ES-I3 (cell line): Measurements from ENCODE around the gene PMPCA.

Experiments used
- H3K36me3 ChIP-seq: 2 replicates; pipeline ENCODE4 v1.6.1; 2013; ENCODE audit warnings: mild to moderate bottlenecking, low read length, control low read depth, moderate library complexity; ENCODE audit not compliant: insufficient read depth
- H3K4me1 ChIP-seq: 2 replicates; pipeline ENCODE4 v1.6.1; 2013; ENCODE audit warnings: mild to moderate bottlenecking, control low read depth, low read length; ENCODE audit not compliant: insufficient read depth
- H3K9ac ChIP-seq: 2 replicates; pipeline ENCODE4 v1.6.1; 2013; ENCODE audit warnings: low read depth, mild to moderate bottlenecking, low read length, moderate library complexity
- H3K9me3 ChIP-seq: 2 replicates; pipeline ENCODE4 v1.6.1; 2013; ENCODE audit warnings: mild to moderate bottlenecking, low read length, moderate library complexity; ENCODE audit not compliant: control insufficient read depth, insufficient read depth

Gene PMPCA

DNA sequence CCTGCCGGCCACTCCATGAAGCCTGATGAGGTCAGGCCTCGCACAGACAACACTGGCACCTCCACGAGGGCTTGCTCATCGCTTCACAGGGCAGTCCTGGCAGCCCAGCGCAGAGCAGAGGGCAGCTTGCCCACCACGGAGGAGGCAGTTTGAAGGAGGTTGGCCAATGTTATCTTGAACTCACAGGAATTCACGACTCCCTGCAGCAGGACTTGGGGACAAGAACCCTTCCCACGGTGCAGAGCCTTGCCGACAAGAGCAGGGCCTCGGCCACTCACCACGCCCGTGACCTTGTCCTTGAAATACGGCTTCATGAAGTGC lies 15.5 kb upstream of the PMPCA start:
- Histone ChIP-seq H3K9ac (no peak overlapping the region), H3K36me3 (peaks cover 27% of the 10 kb centered on the region), H3K9me3 (no peaks in the 10 kb centered on the region), H3K4me1 (no peaks in the 10 kb centered on the region)

DNA sequence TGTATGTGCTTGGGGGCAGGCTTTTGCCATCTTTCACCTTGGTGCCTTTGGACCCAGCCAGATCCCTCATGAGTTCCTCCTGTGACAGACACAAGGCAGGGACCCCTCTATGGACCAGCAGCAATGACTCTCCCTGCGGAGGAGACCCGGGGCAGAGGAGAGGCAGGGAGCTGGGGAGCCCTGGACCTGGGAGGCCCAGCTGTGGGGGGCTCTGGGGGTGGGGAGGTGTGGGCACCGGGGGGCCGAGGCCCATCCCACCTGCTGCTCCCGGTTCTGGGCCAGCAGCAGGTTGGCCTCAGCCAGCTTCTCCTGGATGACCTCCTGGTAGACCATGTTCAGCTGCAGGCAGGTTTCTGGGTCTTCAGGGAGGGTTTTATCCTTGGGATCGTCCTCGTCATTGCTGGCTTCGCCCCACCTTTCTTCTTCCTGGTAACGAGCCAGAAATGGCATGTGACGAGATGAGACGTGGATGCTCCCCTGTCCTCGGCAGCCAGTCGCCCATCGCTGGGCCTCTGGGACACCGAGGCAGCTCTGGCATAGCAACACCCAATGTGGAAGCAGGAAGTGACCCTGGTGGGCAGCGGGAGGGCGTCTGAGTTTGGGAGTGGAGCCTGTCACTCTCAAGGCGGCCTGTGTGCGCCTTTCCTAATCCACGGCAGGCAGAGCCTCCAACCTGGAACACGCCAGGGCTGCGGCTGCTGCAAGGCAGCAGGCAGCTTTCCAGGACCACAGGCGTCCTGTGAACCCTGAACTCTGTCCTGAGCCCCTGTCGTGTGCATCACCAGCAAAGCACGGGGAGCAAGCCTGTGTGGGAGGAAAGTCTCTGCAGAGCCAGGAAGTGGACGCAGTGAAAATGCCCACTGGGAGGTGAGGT lies 14.9 kb upstream of the PMPCA start:
- Histone ChIP-seq H3K36me3 (peaks cover 25% of the 10 kb centered on the region), H3K9me3 (no peaks in the 10 kb centered on the region), H3K4me1 (no peaks in the 10 kb centered on the region), H3K9ac (no peak overlapping the region)

DNA sequence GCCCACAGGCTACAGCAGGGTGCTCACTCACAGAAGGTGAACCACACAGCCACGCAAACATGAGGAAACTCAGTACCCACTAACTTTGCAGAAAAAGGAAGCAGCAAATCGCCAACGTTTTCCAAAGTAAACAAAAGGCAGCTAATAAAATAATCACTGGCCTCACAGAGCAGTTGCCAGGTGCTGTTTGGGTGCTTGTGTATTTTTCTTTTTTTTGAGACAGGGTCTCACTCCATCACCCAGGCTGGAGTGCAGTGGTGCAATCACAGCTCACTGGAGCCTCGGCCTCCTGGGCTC lies 14.3 kb upstream of the PMPCA start:
- H3K4me1 ChIP-seq = no peaks in the 10 kb centered on the region
- no peaks in the 10 kb centered on the region for H3K9me3 ChIP-seq
- H3K9ac ChIP-seq = no peak overlapping the region
- H3K36me3 ChIP-seq = peaks cover 25% of the 10 kb centered on the region

GRCh38 chr9:136397643-136398042 lies 12.8 kb upstream of the PMPCA start:
- H3K36me3 ChIP-seq = peaks cover 27% of the 10 kb centered on the region
- H3K4me1 ChIP-seq = no peaks in the 10 kb centered on the region
- H3K9me3 ChIP-seq = no peaks in the 10 kb centered on the region
- H3K9ac ChIP-seq = no peak overlapping the region

DNA sequence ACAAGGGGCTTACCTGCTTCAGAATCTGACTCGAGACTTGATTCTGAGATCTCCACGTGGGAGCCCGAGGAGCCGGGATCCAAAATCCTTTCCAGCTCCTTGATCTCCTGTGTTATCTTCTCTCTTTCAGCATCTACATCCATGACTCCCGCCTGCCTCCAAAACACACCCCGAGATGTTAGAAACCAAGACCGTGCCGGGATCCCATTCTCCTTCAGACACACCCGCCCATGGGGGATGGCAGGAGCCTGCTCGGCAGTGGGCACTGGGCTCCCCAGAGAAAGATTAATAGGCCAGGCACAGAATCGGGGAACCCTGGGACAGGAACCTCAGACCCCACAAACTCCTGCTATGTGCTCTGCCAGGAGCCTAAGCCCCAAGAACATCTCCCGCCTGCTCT lies 12.2 kb upstream of the PMPCA start:
- no peak overlapping the region for H3K9ac ChIP-seq
- no peaks in the 10 kb centered on the region for H3K4me1 ChIP-seq
- peaks cover 24% of the 10 kb centered on the region for H3K36me3 ChIP-seq
- no peaks in the 10 kb centered on the region for H3K9me3 ChIP-seq

DNA sequence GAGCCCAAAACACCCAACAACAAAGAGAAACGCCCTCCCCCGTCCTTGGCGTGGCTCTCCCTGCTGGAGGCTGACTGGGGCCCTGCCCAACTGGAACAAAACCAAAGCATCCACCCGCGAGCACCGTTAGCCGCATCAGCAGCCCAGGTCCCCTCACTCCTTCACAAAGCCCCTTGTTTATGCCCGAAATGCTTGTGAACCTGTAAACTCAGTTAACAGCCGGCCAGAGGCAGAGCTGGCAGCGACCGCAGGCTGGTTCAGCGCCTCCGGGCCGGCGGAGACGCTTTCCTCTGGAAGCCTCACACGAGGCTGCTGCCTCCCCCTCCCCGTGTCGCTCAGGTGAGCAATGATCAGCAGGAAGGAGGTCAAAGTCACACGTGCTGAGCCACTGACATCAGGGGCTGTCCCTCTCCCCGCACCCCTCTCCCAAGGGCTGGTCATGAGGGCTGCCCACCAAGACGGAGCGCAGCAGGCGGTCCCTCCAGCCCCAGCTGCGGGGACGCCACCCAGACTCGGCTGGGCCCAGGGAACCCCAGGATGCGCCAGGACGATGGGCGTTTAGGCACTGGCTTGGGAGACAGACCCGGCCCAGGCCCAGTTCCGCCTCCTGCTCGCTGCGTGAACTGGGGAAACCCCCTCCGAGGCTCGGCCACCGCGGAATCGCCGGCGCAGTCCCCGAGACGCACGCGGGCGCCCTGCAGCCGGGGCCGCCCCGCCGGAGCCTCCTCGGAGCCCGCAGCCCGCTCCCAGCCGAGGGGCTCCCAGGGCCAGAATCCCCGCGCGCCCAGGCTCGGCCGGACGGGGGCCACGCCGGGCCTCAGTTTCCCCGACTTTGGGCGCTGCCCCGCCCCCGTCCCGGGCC lies 11.1 kb upstream of the PMPCA start:
- H3K9ac ChIP-seq = peak overlapping the region; percentile 77
- no peaks in the 10 kb centered on the region for H3K4me1 ChIP-seq
- no peaks in the 10 kb centered on the region for H3K9me3 ChIP-seq
- H3K36me3 ChIP-seq = peaks cover 15% of the 10 kb centered on the region

DNA sequence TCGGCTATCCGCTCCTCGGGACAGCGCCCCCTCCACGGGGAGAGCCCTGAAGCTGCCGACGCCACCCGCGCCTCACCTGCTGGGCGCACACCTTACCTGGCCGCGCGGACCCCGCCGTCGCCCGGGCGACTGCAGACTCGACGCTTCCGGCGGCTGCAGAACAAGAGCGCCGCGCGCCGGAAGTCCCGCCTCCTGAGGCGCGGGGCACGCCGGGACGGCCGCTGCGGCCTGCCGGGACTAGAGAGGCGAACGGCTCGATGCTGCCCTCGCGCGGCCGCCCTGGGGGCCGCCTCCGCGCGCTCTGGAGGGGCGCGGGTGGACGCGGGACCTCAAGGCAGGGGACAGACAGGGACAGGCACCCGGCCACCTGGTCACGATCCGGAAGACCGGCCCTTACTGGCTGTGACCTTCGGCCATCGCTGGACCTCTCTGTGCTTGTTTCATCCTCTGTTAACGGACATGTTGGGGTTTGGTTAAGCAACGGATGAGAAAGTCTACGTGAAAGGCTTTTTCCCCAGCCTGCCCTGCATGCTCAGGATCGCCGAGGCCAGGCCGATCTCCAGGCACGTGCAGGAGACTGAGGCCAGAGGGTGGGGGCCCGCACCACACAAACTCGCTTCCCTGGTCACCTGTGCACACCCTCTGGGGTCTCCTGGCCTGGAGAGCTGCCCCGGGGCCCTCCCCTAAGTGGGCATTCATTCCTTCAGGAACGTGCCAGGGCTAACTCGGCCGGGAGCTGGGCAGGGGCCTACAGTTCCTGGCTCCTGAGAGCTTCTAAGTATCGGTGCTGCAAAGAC lies 10.2 kb upstream of the PMPCA start, which contains the start of gene SNAPC4:
TSS of gene SNAPC4 (minus strand) at position 133 of the 797 bp plus-strand sequence. CDS start 1,742 bp downstream, outside the sequence.
- Histone ChIP-seq H3K9ac (peak within 1 kb of the TSS; percentile 77), H3K36me3 (peaks cover 21% of the 10 kb centered on the region), H3K9me3 (no peaks in the 10 kb centered on the region), H3K4me1 (no peaks in the 10 kb centered on the region)

DNA sequence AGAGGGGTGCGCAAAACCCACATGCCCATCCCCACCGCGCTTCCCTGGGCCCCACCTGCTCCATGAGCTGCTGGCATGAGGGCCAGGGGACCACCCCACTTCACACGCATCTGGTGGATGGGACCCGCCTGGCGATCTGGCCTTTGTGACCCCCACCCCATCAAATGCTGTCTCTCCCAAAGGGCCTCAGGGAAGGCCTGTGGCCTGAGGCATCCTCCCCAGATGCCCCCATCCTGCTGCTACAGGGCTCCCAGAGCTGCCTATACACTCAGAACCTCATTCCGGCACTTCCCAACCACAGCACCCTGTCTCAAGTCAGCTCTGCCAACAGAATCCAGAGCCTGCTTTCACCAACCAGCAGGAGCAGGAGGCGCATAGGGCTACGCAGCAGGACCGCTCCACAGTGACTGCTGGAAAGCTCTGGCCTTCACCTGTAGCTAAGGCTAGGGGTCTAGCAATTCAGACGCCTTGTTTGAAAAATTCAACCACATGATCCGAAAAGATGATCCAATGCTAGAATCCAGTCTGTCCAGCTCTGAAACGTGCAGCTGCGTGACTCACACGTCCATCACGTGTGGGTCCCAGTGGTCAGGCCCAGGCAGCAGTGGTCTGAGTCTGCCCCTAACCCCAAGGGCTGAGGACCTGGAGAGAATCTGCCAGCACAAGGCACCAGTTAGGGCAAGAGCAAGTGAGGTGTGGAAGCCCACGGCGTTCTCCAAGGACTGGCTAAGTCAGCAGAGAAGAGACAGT lies 9.1 kb upstream of the PMPCA start:
- no peaks in the 10 kb centered on the region for H3K4me1 ChIP-seq
- no peak overlapping the region for H3K9ac ChIP-seq

GRCh38 chr9:136402067-136402466 lies 8.4 kb upstream of the PMPCA start:
- H3K9ac ChIP-seq = no peak overlapping the region
- peaks cover 18% of the 10 kb centered on the region for H3K36me3 ChIP-seq
- no peaks in the 10 kb centered on the region for H3K4me1 ChIP-seq

More for the DNA sequence above, 9.1 kb upstream of the PMPCA start:
- peaks cover 24% of the 10 kb centered on the region for H3K36me3 ChIP-seq
- H3K9me3 ChIP-seq = no peaks in the 10 kb centered on the region

DNA sequence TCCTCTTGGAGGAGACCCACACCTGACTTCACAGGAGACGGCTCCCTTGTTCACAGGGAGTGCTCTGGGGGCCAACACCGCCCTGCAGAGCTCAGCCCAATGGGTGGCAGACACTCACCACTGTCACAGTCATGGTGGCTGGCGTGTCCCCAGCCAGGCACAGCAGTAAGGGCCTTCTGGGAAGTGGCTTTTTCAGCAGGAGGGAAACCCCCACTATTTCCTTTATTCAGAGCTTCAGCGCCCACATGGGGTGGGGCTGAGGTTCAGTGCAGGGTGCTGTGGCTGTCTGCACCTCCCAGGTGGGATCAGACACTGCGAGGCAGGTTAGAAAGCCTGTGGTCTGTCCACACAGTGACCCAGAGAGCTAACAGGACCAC lies 6.9 kb upstream of the PMPCA start:
- peaks cover 26% of the 10 kb centered on the region for H3K36me3 ChIP-seq
- H3K9me3 ChIP-seq = no peaks in the 10 kb centered on the region
- H3K4me1 ChIP-seq = no peaks in the 10 kb centered on the region
- no peak overlapping the region for H3K9ac ChIP-seq

More at GRCh38 chr9:136402067-136402466, 8.4 kb upstream of the PMPCA start:
- no peaks in the 10 kb centered on the region for H3K9me3 ChIP-seq

DNA sequence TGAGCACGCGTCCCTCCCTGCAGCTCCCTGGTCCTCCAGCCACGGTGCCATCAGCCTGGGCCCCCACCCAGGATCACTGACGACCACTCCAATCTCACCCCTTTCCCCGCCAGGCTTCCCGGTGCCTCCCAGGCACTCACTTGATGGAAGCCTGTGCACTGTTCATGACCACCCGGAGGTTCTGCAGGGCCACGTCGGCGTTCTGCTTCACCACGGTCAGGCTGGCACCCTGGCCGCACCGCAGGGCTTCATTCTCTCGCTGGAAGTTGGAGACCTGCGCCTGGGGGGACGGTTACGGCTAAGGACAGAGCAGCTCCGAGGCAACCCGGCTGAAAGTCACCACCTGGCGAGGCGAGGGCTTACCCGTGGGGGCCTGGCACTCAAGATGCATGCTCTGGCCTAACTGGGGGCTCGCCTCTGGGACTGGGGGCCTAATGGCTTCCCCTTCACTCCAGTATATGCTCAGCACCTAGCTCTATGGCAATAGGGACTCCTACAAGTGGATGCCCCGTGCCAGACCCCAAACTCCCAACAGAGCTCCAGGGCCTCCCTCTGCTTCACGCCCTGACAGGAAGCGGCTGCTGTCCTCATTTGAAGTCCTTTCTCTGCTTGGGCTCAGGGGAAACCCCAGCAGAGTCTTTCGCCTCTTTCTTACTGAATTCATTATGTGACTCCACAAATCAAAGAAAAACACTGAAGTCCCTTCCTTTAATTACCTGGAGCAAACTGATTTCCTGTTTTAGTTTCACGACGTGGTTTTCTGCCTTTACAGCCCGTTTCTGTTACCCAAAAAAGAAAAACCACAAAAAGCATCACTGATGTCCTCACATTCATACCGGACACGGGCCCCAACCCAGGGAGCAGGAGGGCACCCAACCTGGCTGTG lies 6.3 kb upstream of the PMPCA start:
- Histone ChIP-seq H3K9ac (no peak overlapping the region), H3K36me3 (peaks cover 26% of the 10 kb centered on the region), H3K9me3 (no peaks in the 10 kb centered on the region), H3K4me1 (no peaks in the 10 kb centered on the region)

DNA sequence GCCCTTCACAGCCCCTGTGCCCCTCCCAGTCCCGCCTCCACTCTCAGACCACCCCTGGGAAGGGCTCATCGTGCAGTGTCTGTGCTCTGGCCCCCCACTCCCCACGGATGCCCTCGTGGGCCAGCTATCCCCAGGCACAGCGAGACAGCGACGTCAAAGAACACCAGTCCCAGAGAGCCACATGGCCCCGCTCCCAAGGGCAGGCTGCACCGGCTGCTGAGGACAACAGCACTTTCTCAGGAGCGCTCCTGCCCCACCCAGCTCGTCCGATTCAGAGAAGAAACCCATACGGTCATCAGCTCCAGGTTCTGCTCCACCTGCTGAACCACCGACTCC lies 5.7 kb upstream of the PMPCA start:
- Histone ChIP-seq H3K9ac (no peak overlapping the region), H3K4me1 (no peaks in the 10 kb centered on the region), H3K9me3 (no peaks in the 10 kb centered on the region), H3K36me3 (peaks cover 26% of the 10 kb centered on the region)

DNA sequence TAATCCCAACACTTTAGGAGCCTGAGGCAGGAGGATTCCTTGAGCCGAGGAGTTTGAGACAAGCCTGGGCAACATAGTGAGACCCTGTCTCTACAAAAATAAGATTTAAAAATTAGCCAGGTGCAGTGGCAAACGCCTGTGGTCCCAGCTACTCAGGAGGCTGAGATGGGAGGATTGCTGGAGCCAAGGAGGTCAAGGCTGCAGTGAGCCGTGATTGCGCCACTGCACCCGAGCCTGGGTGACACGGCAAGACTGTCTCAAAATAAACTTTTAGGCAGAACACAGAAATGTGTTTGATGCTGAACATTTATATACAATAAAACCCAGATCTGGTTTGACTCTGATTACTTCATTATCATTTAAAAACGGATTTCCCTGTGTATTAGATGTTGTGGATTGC lies 5.0 kb upstream of the PMPCA start:
- no peak overlapping the region for H3K9ac ChIP-seq
- H3K36me3 ChIP-seq = peaks cover 26% of the 10 kb centered on the region
- H3K9me3 ChIP-seq = no peaks in the 10 kb centered on the region
- H3K4me1 ChIP-seq = no peaks in the 10 kb centered on the region
